NCI-H2029 treated with DMSO at 0.1 percent for 48 hours (cell line): ENCODE data around the gene SUSD6.

ENCODE experiments used
- DNase-seq: peaks from one replicate; lab custom pipeline; 2025; lab: John Stamatoyannopoulos, UW

Gene SUSD6

DNA sequence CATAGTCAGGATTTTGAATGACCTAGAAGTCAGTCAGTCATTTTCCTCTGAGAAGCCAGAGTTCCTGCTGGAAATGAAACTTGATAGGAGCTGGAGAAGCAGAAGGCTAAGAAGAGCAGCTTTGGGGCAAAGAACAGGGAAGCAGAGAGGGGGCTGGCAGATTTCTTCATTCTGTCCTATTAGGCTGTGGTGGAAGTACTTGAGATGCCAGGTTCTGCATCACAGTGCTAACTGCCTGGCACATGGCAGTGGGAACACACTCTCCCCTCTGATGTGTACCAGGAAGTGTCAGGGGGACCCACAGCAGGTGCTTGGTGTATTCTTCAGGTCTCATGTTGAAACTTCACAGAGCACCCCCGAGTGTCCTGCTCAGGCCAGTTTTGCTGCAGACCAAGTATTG, 61.0 kb downstream of the SUSD6 start:
- DNase-seq: no peak

DNA sequence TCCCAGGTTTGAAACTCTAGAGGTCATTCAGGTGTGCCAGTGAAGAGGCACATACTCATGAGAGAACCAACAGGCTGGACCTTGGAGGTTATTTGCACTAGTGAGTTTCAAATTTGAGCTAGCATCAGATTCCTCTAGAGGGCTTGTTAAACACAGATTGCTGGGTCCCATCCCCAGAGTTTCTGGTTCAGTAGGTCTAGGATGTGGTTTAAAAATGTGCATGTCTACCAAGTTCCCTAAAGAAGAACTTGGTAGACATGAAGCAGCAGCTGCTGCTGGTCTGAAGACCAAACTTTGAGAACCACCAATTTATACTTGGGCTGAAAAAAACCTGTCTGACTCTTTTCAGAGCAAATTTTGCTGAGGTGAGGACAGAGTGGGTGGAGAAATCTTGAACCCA, 61.7 kb downstream of the SUSD6 start:
- DNase-seq: no peak

DNA sequence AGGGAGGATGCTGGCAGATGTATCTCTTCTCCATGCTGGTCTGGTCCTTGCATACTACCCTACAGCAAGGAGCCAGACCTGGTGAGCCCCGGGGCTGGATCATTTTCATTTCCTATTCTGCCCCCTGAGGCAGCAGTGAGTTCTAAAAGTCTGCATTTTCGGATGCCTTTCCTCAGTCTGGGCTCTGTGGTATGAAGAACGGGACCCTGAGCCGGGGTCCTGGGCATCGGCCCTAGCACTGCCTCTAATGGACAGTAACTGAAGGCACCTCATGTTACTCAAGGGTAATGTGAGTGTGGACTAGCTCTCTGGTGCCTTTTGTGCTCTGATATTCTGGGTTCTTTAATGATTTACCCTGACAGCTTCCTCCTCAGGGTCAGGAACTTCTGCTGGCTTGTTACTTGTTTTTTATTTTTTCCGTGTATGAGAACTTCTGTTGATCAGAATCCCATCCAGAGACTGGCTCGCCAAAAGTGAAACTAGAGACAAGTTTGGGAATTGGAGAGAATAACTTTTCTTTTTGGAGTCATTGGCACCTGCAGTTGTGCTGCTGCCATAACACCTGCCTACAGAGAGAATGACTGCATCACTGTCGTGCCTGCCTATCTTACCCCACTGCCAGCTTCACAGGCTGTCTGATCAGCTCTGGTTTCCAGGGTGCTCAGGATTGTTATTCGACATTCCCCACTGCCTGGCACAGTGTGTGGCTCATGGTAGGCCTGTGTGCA, 62.3 kb downstream of the SUSD6 start:
- no peak for DNase-seq

DNA sequence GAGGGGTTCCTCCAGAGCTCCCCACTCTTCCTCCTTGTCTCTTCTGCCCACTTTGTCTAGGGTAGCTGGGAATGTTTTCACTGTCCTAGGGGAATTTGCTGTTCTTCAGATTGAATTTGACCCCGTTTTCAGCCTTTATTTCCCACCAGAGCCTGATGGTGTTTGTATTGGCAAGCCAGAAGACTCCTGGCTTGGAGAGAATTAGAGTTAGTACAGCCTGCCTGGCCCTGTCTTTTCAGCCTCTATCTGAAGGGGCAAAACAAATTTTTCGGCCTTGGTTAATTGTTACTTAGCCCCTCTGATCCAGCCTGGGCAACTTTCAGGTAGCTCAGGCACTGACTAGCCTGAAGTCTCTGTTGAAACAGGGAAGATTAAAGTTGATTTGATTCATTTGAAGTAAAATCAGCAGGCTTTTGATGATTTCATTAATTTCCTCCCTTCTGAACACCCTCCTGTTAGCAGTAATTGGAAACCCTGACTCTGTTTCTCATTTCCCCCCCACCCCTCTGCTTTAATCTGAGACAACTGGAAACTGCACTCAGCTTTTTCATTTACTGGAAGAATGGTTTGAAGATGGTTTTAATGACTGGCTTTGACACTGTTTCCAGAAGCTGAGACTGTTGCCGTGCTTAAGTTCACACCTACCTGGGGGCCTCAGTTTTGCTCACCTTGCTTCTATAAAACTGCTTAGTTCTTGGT, 63.3 kb downstream of the SUSD6 start:
- DNase-seq: no peak

DNA sequence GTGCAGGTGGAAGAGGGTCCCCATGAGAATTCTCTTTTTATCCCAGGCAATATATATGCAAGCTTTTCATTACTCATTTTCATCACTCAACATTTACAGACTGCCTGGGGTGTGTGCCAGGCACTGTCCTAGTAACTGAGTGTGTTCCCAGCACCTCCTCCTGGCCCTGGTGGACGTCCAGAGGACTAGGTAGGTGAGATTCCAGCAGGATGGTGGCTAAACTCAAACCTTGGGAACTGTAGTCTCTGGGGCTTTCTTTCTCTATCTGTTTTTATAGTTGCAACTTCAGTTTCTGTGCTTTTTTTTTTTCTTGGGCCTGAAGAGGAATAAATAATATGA, 63.8 kb downstream of the SUSD6 start:
- no peak for DNase-seq

DNA sequence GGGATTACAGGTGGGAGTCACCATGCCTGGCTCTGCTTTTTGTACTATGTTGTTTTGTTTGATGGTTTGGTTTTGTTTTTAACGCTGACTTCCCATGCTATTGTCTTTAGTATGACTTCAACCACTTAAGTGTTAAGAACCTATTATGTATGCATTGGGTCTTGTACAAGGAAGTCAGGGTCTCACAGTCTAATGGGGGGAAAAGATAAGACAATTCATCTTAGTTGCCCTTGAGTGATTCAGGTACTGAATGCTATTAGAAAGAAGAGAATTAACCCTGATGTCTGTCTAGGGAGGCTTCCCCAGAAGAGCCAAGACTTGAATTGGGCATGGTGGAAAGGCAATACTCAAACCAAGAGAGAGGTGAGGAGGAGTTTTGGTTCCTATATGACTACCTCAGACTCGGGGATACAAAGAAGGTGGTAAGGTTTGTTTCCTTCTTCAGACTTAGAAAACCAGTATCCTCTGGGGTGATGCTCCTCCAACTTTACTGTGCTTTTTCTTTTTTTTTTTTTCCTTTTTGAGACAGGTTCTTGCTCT, 64.6 kb downstream of the SUSD6 start:
- DNase-seq: no peak

DNA sequence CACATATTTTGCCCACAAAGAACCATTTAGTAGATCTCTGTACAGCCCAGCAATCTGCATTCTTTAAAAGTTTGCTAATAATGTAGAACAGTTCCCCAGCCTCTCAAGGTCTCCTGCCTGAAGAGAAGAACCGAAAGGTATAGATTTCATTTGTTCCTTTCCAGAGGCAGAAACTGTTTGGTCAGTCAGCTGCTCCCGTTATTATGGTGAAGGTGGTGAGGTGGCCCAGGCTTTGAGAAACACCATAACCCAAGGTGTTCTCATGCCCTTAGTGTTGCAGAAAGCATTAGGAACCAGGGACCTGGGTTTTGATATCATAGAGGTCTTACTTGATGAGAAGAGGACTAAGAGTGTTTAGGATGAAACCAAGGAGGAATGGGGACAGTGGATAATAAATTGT, 65.3 kb downstream of the SUSD6 start:
- DNase-seq: no peak

DNA sequence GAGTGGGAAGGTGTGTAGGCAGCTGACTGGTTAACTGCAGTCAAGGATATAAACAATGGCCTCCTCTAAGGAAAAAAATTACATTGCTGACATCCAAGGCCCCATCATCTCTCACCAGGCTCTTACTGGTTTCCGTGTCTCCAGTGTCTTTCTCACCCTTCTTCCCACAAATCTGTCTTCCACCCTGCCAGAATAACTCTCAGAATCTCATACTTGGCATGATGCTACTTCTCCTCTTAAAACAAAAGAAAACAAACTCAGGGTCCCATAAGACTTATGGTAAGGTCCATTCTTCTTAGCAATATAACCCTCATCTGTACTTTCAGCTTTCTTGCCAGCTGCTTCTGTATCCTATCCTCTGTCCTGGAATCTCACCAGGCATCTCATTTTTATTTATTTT, 68.9 kb downstream of the SUSD6 start:
- no peak for DNase-seq

DNA sequence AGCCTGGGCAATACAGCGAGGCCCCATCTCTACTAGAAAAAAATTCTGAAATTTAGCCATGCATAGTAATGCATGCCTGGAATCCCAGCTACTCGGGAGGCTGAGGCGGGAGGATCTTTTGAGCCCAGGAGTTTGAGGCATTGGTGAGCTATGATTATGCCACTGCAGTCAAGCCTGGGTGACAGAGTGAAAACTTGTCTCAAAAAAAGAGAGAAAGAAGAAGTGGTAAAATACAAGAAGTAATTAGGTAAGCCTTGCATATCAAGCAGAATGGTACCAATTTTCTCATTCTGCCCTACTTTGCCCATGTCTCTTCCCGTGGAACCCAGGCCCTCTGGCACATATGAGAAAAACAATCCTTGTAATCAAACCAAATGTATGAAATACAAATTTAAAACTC, 70.7 kb downstream of the SUSD6 start:
- DNase-seq: no peak

DNA sequence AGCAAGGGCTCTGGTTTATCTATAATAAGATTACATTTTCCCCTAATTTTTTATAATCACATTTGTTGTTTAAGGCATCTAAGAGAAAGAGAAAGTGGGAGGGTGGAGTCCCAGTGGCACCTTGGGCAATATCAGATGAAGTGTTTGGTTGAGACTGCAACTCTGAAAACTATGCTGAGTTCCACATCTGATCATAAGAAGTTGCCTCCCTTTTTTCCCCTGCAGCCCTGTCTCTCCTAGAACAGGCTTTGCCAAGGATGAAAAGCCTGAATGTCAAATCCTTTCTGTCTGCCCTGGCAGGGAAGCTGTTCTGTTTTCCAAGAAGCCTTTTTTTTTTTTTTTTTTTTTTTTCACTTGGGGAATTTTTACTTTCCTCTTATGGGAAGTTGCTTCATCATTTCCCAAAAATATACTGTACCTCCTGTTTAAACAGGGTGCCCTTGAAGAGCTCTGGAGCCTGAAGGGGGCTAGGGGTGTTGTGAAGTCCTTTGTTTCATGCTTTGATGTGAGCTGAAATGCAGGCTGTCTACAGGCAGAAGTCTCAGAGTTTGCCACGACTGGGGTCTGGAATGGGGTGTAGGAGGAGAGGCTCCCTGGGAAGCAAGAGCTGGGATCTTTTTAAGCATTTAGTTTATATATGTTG, 71.3 kb downstream of the SUSD6 start:
- no peak for DNase-seq

DNA sequence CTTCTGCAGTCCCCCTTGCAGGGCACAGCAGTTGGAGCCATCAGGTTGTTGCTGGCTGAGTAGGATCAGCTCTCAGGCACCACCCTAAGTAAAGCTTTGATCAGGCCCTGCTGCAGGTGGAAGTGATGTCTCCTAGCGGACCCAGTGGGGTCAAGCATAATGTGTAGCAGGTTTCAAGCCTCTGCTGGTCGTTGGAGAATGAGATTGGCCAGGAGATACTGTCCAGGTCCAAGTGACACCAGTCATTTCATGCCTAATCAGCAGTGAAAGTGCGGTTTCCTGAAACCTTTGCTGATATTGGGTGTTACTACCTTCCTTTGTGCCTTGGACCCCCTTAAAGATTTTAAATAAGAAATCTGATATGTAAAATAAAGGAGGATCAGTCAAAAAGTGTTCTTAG, 72.6 kb downstream of the SUSD6 start:
- DNase-seq: no peak

DNA sequence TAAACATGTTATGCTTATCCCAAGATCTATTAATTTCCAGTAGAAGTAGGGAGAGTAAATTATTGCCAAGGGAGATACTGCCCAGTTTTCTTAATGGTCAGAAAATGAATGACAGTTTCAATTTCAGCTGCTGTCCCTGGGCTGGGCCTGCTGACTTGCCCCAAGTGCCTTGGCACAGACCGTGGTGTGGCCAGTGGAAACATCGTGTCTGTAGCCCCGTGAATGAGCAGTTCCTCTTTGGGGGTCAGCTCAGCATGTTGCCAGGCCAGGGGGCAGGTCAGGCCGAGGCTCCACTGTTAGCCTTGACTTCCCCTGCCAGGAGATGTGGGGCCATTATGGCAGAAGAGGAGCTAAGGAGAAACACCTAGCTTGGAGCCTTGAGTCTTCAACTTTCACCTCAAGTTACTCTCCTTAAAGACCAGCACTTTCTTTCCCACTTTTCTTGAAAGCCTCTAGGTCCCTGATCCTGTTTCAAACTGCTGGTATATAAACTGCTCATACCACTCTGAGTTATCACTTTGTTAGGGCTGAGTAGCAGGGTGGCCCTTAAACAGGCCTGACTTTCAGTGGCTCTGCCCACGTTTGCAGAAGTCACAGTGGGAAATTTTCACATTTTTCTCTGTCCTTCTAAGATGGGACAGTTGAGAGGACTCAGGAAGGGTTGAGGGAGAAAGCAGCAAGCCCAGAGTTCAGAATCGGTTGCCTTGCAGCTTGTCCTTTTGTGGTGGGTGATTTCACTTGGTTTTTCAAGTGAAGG, 73.2 kb downstream of the SUSD6 start:
- DNase-seq: no peak

DNA sequence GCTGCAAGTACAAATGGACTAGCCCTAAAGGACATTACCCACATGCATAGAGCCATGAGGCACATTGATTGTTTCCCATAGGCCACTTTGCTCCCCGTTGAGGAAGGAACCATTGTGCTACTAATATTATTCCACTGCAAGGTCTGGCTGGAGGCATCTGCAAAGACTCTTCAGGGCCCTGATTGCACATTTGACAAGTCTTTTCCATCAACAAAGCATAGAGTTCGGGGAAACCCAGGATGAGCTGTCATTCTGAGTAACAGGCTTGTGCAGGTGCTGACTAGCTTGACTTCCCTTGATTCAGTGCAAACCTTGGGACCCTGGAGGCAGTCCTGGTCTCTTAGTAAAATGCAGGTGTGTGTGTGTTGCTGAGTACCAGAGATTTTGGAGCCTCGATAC, 73.8 kb downstream of the SUSD6 start:
- DNase-seq: no peak

DNA sequence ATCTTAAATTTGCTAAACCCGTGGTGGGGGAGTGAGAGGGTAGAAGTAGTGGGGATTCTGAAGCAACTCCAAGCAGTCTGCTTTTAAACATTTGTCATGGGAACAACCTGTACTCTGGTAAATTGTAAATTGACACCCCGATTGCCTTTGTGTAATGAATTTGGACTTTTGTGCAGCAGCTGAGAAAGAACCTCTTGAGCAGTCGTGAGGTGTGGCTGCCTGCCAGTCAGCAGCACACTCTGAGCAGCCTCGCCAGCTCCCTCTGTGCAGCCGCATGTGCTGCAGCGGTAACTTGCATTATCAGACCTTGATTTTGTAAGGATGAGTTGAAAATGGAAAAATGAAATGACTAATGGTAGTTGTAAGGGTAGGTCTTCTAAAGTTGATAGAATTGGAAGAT, 74.3 kb downstream of the SUSD6 start:
- DNase-seq: peak; percentile 72

DNA sequence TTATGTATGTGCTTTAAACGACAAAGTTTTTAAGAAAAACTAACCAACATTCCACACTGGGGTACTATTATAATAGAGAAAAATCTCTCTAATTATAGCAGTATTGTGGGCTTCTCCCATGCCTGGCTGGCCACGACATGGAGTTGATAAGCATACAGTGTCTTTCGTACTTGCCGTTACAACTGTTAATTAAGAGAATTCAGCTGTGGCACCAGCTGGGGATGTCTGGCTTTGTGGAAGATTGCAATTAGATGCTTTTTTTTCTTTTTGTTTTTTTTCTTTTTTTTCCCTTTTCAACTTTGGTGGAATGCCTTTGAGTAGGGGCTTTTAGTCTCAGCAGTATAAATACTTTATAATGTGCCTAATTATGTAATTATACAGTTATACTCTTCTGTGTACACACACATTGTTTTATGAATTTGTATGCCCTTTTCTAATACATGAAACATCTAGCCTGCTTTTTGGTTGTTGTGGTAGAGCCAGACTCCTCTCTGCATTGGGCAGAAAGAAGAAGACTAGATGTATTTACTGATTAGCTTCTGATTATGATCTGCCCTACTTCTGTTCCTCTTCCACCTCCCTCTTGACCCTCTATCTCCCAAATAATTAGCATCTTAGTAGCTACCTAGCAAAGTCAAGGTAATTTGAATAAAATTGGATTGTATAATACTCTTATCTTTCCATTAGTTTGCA, 76.4 kb downstream of the SUSD6 start:
- no peak for DNase-seq

DNA sequence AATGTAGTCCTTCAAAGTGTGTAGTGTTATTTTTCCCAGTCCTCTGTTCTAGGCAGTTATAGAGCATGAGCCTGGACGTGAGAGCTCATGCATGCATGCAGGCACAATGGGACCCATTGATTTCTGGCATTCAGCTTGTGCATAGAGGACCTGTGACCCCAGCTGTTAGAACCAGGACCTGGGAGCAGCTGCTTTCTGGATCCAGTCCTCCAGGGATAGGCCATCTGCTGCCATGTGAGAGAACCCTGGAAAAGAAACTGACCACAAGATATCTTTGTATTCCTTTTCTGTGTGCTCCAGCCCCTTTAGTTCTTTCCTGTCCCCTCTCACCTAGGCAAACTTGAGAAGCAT, 76.9 kb downstream of the SUSD6 start:
- no peak for DNase-seq

DNA sequence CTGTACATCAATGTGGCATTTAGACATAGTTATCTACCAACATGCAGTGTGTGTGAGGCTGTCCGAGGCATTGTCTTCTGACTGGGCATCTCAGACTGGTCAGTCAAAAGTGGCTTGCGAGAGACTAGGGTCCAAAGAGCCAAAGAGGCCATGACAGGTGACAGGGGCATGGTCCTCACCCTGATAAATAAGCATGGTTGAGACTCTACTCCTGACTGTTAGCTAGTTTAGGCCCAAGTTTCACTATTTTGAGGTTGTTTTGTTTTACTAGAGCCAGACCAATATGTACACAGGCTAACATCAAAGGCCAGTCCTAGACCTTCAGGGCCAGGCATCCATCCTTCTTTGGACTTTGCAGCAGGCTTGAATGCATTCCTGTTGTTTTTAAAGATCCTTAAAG, 78.6 kb downstream of the SUSD6 start:
- no peak for DNase-seq

DNA sequence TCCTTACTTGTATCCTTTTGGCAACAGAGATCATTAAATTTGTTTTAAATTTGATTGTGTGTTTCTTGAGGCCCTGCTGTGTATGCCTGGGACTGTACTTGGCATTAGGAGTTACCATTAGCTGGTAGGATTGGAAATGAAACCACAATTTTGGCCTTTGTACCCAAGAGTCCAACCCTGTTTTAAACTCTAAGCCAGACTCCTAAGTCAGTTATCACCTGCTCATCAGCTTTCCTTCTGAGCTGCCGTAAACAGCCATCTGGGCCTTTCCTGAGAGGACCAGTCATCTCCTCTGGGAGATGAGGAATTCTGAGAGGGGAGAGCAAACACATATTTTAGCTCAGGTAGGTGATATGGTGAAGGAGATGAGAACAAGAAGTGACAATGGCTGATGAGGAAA, 81.2 kb downstream of the SUSD6 start:
- DNase-seq: no peak

DNA sequence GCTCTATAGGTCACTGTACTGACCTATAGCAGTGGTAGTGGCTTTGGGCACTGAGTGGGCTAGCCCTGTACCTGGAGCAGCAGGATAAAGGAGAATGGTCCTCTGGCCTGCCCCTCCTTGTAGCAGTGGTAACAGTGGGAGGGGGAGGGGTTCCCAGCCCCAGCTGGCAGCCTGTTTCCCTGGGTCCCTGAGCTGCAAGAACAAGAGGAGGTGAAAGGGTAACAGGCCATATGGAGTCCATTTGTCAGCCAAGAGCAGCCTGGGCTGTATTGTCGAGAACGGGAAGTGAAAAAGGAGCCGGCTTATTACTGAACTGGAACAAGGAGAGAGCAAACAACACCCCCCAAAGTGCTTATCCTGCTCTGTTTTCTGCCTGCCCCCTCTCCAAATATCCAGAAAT, 81.7 kb downstream of the SUSD6 start:
- peak; percentile 51 for DNase-seq

DNA sequence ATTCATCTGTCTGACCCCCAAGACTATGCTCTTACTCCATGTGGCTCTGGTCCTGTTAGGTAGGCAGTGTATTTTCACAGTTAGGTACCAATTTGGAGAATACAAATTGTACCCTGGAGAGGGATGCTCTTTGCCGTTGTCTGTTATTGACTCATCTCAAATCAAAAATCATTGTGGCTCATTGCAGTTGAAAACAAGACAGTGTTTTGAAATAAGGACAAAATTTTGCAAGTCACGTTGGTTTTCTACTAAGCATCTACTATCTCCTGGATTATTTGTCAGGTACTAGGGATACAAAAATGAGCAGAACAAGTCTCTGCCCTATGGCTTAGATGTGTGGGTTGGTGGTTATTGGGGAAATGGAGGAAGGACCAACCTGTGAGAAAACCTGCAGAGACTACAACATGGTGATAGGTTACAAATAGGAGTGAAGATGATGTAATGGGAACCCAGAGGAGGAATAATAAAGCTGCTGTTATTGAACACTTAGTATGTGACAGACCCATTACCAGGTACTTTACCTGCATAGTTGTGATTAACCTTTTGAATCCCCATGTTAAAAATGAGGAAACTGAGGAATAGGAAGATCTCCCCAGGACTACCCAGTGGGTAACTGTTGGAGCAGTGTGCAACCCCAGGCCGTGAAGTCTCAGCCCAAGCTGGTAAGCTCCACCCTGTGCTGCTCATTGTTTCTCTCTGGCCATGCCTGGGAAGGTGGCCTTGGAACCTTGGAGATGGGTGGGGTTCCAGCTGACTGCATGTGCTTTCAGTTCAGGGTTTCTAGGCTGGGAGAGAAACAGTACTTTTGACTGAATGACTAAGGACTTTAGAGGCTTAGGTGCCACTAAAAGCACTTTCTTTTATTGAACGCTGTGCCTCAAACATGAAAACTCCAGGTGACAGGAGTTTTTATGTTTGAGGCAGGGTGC, 82.7 kb downstream of the SUSD6 start:
- no peak for DNase-seq

DNA sequence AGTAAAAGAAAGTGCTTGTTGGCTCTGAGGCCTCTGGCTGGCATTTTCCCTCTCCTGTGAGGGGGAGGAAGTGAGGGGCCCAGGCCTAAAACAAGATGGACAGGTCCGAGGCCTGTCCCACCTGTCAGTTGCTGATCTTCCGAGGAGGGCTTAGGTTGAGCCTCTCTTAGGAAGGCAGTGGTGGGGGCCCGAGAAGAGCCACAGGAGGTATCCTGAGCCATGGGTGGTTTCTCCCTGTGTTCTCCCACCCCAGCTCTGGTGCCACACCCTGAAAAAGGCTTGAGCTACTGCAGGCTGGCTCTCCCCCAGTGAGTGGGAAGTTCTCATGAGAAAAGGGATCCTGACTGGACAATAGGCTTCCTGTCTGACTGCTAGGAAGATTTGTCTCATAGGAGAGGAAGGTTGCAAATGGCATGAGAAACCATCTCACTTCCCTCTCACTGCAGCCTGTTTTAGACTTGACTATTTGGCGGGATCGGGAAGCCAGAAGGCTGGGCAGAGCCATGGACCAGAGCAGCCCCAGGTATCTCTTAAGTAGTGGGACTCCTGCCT, 83.4 kb downstream of the SUSD6 start:
- DNase-seq: no peak
